ENCODE data around the gene HSD17B7. TPM values are rescaled to one million over a fixed set of nuclear protein-coding genes. Genes with fewer than 3 reads are reported as not detected.

HSD17B7 gene
- total and polyA plus RNA-seq, 9 of the 15 experiments (the other 6 are each of a cell fraction or from before 2014, with no cell fraction given), result 12.7 to 48.7 (median 21.3) TPM

DNA sequence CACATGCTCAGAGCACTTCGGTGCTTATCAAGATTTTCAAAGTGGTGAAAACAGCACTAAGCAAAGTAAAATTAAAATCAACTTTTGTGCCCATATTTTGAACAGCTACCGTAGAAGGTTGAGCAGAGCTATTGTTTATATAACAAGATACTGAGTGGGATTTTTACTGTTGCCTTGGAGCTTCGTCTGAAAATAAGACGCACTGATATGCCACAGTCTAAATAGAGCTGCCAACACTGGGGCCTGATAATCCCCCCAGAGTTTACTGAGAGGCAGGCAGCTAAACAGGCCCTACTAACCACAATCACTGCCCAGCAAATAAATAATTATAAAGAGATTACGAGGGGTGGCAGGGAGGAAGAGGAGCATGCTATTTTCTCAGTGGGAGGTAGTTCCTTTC, 71.1 kb downstream of the HSD17B7 start:
- CTCF ChIA-PET (ENCODE audit: low intra/inter-chr PET ratio), result no interaction called here
- H3K27ac ChIP-seq (ENCODE audit: extremely low read depth, low read depth, low read length), result no peak overlapping the region
- no peaks in the 10 kb centered on the region for H3K9me1 ChIP-seq (ENCODE audit: control insufficient read depth, insufficient read depth, low read length)
- H3K27me3 ChIP-seq (ENCODE audit: control insufficient read depth in 2 of 2, insufficient read depth in 2 of 2, low read length in 2 of 2), result peaks cover 3 to 13% of the 10 kb centered on the region in 2 experiments; a peak in 2 of 5 replicates
- in situ Hi-C loops (cut with MboI) (no loop called here), intact Hi-C loops (cut with micrococcal nuclease) (no loop called here)
- ATAC-seq (no peak), DNase-seq (ENCODE audit: extremely low read depth in 1 of 4, low spot score in 3 of 4) (no peak), FAIRE-seq (no peak)
- WGBS (ENCODE audit: insufficient coverage, low coverage, missing lambda C conversion rate), result under 1% methylated on average over 5 of the region's 5 CpGs
- H3K79me2 ChIP-seq (ENCODE audit: control insufficient read depth, insufficient read depth, low read length), result no peaks in the 10 kb centered on the region
- H3K4me2 ChIP-seq (ENCODE audit: insufficient read depth, low read length), result no peak overlapping the region
- no peaks in the 10 kb centered on the region for H3K9me3 ChIP-seq (replicated peaks; ENCODE audit: control insufficient read depth, insufficient read depth, low read depth, low read length)
- no peaks in the 10 kb centered on the region for H4K20me1 ChIP-seq (replicated peaks; ENCODE audit: control insufficient read depth, insufficient read depth, low read length)
- H2AFZ ChIP-seq (ENCODE audit: low read depth, low read length), result no peak overlapping the region
- no peak overlapping the region for H3K9ac ChIP-seq (ENCODE audit: insufficient read depth in 1 of 2, low read depth in 2 of 2, low read length in 2 of 2)
- H3K4me3 ChIP-seq, result no peak overlapping the region
- POLR2A ChIA-PET, result interaction anchor here (1.0 to 1.3 kb wide), 2 partner anchors 11 to 13 kb away, joined by 3 read pairs; no protein-coding TSS in a partner anchor
- BruUV-seq (replicated peaks), result no TSS peak
- no peaks in the 10 kb centered on the region for H3K4me1 ChIP-seq (replicated peaks in 1 of 2; ENCODE audit: control insufficient read depth in 2 of 2, insufficient read depth in 2 of 2, low read length in 2 of 2)
- H3K36me3 ChIP-seq (ENCODE audit: control insufficient read depth, insufficient read depth, low read length), result no peaks in the 10 kb centered on the region
- TF ChIP-seq KLF10 (CRISPR knock-in tag; IDR thresholded peaks at IDR 0.05) (no peak), DNMT1 (IDR thresholded peaks at IDR 0.05) (no peak), TCF7 (IDR thresholded peaks at IDR 0.05; ENCODE audit: borderline replicate concordance) (no peak), FOXK2 (conservative IDR thresholded peaks at IDR 0.05 in 1 of 2, IDR thresholded peaks at IDR 0.05 in 1 of 2; ENCODE audit: low read depth in 2 of 2) (no peak), PHB (CRISPR knock-in tag; IDR thresholded peaks at IDR 0.05) (no peak), TARDBP (IDR thresholded peaks at IDR 0.05) (no peak), GTF2F1 (IDR thresholded peaks at IDR 0.05; ENCODE audit: low read depth, low read length) (no peak)
- TF ChIP-seq, protein P1, sequence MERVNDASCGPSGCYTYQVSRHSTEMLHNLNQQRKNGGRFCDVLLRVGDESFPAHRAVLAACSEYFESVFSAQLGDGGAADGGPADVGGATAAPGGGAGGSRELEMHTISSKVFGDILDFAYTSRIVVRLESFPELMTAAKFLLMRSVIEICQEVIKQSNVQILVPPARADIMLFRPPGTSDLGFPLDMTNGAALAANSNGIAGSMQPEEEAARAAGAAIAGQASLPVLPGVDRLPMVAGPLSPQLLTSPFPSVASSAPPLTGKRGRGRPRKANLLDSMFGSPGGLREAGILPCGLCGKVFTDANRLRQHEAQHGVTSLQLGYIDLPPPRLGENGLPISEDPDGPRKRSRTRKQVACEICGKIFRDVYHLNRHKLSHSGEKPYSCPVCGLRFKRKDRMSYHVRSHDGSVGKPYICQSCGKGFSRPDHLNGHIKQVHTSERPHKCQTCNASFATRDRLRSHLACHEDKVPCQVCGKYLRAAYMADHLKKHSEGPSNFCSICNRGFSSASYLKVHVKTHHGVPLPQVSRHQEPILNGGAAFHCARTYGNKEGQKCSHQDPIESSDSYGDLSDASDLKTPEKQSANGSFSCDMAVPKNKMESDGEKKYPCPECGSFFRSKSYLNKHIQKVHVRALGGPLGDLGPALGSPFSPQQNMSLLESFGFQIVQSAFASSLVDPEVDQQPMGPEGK (CRISPR knock-in tag; IDR thresholded peaks at IDR 0.05; ENCODE audit: borderline replicate concordance), result no peak
- TF ChIP-seq, protein P2, sequence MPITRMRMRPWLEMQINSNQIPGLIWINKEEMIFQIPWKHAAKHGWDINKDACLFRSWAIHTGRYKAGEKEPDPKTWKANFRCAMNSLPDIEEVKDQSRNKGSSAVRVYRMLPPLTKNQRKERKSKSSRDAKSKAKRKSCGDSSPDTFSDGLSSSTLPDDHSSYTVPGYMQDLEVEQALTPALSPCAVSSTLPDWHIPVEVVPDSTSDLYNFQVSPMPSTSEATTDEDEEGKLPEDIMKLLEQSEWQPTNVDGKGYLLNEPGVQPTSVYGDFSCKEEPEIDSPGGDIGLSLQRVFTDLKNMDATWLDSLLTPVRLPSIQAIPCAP (CRISPR knock-in tag; IDR thresholded peaks at IDR 0.05; ENCODE audit: borderline replicate concordance), result no peak
- TF ChIP-seq, protein P3, sequence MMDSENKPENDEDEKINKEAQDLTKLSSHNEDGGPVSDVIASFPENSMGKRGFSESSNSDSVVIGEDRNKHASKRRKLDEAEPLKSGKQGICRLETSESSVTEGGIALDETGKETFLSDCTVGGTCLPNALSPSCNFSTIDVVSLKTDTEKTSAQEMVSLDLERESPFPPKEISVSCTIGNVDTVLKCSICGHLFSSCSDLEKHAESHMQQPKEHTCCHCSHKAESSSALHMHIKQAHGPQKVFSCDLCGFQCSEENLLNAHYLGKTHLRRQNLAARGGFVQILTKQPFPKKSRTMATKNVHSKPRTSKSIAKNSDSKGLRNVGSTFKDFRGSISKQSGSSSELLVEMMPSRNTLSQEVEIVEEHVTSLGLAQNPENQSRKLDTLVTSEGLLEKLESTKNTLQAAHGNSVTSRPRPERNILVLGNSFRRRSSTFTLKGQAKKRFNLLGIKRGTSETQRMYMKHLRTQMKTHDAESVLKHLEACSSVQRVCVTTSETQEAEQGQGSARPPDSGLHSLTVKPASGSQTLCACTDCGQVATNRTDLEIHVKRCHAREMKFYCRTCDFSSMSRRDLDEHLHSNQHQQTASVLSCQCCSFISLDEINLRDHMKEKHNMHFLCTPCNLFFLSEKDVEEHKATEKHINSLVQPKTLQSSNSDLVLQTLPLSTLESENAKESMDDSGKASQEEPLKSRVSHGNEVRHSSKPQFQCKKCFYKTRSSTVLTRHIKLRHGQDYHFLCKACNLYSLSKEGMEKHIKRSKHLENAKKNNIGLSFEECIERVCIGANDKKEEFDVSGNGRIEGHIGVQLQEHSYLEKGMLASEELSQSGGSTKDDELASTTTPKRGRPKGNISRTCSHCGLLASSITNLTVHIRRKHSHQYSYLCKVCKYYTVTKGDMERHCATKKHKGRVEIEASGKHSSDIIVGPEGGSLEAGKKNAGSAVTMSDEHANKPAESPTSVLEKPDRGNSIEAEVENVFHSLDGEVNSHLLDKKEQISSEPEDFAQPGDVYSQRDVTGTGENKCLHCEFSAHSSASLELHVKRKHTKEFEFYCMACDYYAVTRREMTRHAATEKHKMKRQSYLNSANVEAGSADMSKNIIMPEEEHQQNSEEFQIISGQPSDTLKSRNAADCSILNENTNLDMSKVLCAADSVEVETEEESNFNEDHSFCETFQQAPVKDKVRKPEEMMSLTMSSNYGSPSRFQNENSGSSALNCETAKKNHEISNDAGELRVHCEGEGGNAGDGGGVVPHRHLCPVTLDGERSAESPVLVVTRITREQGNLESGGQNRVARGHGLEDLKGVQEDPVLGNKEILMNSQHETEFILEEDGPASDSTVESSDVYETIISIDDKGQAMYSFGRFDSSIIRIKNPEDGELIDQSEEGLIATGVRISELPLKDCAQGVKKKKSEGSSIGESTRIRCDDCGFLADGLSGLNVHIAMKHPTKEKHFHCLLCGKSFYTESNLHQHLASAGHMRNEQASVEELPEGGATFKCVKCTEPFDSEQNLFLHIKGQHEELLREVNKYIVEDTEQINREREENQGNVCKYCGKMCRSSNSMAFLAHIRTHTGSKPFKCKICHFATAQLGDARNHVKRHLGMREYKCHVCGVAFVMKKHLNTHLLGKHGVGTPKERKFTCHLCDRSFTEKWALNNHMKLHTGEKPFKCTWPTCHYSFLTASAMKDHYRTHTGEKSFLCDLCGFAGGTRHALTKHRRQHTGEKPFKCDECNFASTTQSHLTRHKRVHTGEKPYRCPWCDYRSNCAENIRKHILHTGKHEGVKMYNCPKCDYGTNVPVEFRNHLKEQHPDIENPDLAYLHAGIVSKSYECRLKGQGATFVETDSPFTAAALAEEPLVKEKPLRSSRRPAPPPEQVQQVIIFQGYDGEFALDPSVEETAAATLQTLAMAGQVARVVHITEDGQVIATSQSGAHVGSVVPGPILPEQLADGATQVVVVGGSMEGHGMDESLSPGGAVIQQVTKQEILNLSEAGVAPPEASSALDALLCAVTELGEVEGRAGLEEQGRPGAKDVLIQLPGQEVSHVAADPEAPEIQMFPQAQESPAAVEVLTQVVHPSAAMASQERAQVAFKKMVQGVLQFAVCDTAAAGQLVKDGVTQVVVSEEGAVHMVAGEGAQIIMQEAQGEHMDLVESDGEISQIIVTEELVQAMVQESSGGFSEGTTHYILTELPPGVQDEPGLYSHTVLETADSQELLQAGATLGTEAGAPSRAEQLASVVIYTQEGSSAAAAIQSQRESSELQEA (IDR thresholded peaks at IDR 0.05; ENCODE audit: low read depth), result no peak
- TF ChIP-seq, protein P4, sequence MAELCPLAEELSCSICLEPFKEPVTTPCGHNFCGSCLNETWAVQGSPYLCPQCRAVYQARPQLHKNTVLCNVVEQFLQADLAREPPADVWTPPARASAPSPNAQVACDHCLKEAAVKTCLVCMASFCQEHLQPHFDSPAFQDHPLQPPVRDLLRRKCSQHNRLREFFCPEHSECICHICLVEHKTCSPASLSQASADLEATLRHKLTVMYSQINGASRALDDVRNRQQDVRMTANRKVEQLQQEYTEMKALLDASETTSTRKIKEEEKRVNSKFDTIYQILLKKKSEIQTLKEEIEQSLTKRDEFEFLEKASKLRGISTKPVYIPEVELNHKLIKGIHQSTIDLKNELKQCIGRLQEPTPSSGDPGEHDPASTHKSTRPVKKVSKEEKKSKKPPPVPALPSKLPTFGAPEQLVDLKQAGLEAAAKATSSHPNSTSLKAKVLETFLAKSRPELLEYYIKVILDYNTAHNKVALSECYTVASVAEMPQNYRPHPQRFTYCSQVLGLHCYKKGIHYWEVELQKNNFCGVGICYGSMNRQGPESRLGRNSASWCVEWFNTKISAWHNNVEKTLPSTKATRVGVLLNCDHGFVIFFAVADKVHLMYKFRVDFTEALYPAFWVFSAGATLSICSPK (IDR thresholded peaks at IDR 0.05; ENCODE audit: borderline replicate concordance), result no peak

Data from K562 (cell line).